NCI-H1436 (cell line): ENCODE data around the gene CNN3.

ENCODE experiments used
- DNase-seq: peaks from one replicate; lab custom pipeline; 2025; lab: John Stamatoyannopoulos, UW

CNN3 gene

DNA sequence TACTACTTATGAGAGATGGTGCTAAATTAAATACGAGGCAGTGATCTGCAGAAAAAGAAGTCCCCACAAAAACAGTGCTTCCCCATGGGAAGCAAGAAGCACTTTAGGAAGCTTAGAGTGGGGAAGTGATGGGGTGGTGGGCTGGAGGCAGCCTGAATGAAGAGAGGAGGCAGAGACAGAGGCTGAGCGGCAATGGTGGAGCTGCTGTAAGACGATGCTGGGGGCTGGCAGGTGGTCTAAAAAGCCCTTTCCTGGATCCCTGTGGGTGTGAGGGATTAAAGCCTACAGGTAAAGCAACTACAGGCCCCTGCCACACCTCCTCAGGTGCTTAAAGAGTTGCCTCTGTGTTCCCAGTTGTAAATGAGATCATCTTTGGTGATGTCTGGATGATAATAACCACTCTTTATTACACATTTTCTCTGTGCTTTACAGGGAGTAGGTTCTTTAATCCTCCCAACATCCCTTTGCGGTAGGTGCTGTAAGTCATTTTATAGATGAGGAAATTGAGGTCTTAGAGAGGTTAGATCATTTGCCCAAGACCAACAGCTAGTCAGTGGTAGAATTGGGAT, 39.2 kb downstream of the CNN3 start:
- no peak for DNase-seq

DNA sequence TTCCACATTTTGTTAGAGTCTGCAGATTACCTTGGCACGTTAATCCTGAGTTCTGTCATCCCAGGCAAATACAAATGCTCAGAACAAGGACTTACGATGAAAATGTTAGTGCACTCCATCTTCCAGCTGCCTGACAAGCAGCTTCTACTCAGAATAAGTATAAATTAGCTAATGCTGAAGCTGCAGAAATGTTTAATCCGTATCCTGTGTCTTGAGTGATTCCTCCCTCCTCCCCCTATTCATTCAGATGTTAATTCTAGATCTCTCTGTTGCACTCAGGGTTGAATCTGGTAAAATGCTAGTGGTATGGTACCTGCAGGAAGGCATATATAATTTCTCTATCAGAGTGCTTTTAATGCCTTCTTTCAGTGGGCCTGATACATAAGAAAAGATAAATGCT, 39.8 kb downstream of the CNN3 start:
- no peak for DNase-seq

DNA sequence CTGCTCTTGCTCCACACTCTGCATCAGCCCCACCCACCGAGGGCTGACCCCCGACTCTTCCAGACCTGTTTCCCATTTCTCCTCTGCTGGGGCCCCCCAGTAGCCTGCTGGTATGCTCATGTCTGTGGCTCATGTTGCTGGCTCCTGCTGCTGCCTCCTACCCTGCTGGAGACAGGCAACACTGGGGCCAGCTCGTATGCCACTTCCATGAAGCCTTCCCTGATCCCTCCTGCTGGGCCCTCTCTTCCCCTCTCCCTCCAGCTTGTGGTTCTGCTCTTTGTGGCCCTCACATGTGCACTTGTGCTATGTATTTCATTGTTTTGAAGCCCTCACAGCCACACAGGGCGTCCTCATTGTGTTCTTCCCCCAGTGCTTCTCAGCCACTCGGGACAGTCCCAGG, 40.5 kb downstream of the CNN3 start:
- DNase-seq: no peak

DNA sequence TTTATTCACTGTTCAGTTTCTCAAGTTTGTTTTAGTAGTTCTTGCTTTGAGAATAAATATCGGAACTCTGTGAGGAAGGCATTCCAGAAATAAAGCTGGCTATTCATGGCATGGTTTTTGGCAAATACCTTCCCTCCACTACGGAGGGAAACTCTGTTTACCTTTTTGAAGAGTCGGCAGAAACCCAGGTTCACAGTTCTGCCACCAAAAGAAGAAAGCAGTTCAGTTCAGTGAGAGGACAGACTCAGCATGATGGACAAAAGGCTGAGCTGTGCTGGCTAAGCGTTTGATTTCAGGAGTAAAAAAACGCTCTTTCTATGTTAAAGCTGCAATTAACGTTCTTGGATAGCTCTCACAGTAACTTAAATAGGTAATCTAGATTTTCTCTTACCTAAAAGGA, 42.4 kb downstream of the CNN3 start:
- DNase-seq: no peak

DNA sequence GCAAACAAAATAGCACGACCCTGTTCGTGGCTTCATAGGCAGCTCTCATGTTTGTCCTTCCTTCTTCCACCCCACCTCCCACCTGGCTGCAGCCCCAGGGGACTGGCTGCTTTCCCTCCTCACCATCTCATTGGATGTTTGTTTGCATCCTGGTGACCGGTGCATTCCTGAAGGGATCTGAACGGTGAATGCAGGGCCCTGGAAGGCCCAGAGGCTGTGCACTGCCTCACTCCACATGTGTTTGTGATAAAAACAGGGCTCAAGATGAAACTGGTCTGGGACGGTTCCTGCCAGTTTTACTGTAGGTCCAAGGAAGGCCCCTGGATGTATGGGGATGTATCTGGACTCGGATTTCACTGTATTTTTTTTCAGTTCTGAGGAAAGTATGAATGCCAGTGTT, 42.8 kb downstream of the CNN3 start:
- DNase-seq: no peak

DNA sequence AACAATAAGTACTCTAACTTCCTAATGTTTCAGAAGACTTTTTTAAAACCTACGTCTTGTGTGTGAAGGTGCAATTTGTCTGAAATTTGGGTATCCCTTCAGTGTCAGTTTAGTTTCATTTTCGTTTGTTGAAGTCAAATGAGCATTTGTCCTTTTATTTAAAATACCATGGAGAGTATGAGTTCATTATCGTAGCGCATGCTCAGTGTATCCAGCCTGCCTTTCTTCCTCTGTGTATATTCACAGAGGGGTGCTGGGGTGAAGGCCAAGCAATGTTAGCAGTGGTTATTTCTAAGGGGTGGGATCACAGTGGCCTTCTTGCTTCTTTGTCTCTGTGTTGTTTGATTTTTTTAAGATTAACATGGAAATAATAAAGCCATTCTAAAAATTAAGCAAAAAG, 43.2 kb downstream of the CNN3 start:
- DNase-seq: no peak

DNA sequence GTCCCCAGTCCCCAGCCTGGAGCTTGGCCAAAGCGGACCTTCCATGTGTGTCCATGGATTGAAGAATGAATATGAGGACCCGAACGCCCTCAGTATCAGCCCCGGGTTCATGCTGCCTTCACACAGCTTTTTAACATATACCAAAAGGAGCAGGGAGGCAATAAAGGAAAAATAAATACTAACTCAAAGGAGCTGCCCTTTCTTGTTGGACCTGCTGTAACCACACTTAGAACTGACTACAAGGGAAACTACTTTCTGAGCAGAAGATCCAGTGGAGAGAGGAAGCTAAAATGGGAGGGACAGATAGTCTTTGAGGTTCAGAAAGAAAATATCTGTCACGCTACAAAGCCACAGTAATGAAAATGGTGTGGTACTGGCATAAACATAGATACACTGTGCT, 48.6 kb downstream of the CNN3 start:
- no peak for DNase-seq

DNA sequence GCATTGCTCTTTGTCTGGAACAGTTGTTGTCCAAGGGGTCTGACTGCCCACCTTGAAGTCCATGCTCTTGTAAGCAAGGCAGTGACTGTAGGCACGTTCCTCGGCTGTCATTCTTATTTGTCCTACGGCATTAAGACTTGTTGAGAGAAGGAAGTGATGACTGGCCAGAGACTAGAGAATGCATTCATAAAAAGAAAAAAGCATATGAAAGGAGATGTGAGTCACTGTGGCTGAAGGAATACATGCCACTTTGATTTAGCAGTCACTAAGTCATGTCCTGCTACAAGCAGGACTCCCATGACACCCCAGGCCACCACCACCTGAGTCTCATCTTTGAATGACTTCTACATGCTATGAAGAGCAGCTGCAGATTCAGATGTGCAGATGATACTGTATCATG, 50.5 kb downstream of the CNN3 start:
- DNase-seq: no peak

DNA sequence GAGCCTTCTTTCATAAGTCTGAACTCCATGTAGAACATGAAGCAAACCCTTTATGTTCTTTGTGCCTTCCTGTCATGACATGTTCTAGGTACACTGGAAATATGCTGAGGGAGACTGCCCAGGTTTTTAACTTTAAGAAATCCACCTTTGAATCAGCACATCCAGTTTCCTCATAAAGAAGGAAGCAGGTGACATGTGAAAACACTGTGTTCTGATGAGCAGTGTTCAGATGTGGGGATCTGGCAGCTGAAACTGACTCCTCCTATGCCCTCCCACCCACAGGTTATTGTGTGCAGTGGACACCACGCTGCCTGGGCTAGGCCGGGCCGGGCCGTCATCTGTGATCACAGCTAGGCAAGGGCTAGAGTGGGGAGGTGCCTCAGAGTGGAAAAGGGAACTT, 51.1 kb downstream of the CNN3 start:
- DNase-seq: no peak

DNA sequence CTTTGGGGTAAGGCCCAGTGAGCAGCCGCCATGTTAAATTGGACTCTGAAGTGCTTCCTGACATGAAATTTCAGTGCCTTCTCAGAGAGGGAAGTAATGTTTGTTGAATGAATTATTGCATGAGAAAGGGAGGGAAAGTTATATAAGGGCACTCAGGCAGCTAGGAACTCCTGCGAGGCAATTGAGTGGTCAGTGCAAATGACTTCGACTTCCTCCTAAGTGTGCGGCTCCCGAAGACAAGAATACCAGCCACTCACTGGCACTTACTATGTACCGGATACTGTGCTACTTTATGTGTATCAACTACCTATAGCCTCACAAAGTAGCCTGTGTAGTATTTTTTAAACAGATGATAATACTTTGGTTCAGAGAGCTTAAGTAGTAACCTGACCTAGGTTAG, 52.5 kb downstream of the CNN3 start:
- DNase-seq: no peak

DNA sequence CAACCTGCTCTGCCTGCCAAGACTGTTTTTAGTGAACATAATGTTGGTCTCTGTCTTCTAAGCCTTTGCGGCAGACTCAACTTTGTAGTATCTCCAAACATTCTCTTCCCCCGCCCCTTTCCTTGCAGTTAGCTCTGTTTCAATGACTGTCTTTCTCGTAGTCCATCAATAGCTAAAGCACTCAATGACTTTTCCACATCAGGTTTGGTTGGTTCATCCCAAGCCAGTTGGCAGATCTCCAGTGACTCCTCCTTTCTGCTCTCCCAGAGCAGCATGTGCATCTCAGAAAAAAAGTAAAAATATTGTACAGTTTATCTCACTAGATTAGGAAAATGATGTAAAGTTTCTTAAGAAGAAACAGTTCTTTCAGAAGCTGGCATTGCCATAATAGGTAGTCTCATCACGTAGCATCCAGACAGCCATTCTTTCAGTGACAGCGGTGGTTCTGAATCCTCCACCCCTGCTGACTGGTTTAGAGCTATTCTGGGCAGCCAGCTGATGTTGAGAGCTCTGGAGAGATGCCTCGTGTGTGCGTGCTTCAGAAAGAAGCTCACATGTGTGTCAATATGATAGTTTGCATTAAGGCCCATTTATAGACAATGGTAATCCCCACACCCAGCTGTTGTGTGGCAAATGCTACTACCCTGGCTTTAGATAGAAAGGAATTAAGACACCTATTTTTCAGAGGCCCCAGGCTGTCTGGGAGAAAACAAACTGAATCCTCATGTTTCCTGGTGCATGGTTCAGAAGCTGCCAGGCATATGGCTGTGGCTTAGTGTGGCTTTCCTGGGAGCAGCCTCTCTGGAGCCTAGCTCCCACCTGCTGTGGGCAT, 53.2 kb downstream of the CNN3 start:
- DNase-seq: no peak

DNA sequence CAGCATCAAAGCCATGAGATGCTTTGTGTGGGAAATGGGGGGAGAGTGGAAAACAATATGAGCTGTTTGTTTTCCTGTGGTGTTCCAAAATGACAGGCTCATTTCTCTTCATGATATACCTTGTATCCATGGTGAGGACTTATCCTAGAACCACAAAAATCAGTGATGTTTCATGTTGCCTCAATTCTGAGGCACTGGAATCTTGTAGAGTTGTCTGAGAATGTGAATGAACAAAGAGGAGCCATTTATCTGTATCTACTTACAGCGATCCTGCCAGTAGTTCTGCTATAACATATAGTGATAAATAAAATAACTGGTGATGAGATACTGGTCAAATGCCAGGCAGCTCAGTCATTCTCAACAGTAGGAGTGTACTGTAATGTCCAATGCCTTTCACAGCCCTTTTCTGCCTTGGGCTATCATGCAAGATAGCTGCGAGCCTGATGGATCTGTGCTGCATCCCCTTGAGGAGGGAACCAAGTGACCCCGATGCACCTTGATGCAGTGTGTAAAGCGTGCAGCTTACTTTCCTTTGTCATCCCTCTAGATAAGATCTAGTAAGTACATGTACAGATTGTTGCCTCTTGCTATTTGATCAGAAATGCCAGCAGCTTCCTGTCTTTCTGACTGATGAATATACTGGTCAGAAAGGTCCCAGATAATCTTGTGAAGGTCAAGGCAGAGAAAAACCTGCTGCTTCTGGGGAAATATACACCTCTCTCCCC, 54.0 kb downstream of the CNN3 start:
- no peak for DNase-seq

DNA sequence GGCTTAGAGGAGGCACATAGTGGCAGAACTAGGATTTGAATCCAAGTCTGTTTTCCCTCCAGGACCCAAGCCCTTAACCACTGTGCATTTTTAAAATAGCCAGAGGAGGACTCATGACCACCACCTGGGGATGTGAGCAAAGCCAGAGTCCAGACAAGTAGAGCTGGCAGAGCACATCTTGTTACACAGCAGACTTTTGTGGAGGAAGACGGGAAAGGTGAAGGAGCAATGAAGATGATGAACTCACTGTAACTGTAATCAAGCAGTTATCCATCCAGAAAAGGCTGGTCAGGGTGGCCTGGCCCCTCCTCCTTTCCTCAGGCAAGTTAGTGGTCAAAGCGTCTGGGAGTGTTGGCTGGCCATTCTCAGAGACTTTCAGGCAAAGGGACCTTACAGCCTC, 55.9 kb downstream of the CNN3 start:
- DNase-seq: no peak

DNA sequence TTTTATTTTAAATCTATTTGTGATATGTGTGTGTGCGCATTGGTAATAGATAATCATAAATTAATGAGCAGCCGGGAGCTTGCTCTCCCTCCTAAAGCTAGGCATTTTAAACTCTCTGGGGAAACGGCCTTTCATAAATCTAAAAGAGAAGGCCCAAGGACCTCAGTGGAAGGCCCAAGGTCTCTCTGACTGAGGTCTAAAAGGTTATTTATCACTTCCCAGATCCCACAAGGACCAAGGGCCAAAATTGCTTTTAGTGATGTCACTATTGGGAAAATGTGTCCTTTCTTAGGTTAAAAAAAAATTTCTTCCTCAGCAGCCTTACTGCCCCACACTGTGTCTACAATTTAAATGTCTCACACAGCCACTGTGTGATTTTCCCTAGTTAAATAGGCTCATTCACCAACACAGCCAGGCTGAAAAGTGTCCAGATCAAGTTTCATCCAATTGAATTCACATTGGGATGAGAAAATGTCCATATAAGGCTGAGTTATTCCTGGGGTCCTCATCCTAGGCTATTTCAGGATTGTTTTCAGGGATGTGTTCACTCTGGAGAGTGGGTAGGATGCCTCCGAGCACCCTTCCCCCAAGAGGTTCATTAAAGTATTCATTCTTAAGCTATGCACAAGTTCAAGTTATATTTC, 60.6 kb downstream of the CNN3 start:
- no peak for DNase-seq

DNA sequence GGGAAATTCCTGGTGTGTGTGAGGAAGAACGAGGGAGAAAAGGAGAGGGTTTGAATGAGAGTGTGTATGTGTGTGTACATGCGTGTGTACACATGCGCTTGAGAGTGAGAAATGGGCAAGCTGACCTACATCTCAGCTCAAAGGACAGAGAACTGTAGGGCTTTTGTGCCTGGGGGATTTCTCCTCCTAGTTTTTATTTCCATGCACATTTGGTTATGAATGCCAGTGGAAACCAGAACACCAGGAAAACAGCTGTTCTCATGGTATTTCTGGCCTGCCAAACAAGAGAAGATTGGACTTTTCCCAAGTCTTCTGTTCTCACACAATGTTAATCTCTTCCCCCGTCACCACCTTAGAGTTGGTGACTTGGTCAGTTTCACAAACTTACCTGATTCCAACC, 61.5 kb downstream of the CNN3 start:
- DNase-seq: no peak

DNA sequence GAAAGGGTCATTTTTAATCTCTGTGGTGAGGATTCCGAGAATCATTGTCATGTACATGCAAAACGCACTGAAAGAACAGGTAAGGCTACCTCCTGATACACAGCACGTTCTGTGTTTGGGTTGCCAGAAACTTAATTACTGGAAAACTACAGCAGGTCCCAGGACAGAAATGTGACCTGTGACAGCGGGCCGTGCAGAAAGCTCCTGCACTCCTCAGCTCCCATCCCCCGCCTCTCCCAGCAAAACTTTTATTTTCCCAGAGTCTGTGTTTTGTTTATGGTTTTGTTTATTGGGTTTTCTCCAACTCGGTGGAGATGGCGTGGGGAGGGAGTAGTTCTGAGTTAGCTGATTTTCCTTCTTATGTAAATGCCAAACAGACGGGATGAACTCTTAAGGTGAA, 62.1 kb downstream of the CNN3 start:
- no peak for DNase-seq

DNA sequence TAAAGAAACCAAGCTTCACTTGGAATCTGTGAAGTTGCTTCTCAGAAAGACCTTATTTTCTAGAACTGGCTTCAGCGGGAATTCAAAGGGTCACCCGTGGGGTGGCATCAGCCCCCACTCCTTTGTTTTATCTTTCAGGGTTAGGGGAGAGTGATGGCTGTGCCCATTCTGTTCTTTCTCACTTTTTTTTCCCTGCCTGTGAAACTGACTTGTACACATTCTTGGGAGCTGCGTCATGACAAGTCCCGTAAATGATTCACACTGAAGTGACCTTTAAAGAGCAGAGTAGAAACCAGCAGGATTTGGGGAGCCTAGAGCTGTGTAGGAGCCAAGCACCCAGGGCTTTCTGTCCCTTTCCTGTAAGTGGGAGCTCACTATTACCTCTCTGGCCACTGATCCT, 63.0 kb downstream of the CNN3 start:
- DNase-seq: no peak

DNA sequence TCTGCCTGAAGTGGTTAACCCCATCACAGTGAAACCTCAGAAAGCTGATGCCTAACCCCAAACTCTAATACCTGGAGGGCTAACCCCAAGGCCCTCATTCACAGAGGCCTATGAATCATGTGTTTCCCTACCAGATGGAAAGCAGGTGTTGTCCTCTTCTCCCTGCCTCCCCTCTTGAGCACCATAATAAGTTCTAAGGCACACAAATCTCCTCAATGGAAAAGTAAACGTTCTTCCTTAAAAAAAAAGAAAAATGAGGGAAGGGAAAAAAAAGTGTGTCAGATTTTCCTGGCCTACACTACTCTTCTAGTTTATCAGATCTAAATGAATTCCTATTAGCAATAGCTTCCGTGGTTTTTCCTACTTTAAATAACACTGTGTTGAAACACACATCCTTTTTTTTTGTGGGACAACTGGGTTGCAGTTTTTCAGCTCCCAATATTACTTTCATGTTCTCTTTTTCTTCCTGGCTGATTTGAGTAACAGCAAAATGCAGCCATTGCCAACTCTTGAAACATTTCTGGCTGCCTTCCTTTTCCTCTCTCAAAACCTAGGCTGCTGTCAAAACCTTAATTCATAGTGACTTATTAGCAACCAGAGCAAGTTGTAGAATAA, 63.5 kb downstream of the CNN3 start:
- DNase-seq: no peak

DNA sequence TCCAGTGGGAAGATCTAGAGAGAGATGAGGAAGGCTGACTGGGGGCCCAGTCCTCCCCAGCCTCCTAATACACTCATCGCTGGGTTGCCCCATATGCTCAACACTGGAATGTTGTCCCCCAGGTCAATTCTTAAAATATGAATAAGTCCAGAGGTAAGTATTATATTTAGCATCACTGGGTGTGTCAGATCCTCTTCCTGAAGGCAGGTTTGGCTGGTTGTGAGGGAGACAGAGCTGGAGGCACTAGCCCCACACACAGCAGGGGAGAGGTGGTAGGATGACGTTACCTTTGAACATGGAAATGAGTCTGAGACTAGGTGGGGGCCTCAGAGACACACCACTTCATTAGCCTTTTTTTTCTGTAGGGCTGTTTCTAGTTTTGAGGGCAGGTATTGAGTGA, 64.2 kb downstream of the CNN3 start:
- no peak for DNase-seq

DNA sequence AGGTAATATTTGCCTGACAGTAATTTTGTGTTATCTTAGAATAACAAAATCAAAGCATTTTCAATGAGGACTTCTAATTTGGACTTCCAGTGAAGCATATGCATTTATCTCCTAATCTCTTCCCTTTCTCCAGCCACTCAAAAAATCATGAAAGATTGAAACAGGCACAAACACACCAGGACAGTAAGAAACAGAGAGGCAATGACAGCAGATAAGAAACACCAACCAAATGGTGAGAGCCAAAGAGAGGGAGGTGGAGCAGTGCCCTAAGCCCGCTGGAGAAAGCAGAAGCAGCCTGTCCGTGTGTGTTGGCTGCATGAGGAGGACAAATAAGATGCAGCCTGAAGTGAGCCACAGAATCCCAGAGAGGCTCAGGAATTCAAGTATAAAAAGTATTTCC, 67.7 kb downstream of the CNN3 start:
- no peak for DNase-seq

DNA sequence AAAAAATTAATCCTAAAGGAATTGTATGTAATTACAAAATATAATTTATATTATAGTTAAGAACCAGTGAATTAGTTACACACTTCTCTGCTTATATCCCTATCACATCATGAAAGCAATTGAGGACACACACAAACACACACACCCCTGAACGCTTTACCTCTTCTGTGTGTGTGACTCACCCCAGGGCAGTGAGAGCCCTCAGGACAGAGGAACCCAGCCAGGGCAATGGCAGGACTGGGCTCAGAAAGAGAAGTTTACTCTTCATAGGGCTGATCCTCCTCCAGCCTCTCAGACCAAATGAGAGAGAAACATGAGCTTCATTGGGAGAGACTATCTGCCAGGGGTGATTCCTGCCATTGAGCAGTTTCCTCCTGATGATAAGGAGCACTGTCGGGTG, 68.6 kb downstream of the CNN3 start:
- DNase-seq: no peak

DNA sequence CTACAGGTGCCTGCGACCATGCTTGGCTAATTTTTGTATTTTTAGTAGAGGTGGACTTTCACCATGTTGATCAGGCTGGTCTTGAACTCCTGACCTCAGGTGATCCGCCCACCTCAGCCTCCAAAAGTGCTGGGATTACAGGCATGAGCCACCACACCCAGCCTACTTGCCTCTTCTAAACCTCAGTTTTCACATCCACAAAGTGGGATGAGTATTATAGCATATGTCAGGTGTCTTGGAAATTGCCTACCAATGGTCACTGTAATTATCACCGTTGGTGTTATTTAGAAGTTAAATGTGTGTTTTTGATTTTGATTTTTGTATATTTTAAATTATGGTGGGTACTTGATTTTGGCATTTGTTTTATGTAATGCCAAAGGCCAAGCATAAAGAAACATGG, 70.0 kb downstream of the CNN3 start:
- DNase-seq: no peak

DNA sequence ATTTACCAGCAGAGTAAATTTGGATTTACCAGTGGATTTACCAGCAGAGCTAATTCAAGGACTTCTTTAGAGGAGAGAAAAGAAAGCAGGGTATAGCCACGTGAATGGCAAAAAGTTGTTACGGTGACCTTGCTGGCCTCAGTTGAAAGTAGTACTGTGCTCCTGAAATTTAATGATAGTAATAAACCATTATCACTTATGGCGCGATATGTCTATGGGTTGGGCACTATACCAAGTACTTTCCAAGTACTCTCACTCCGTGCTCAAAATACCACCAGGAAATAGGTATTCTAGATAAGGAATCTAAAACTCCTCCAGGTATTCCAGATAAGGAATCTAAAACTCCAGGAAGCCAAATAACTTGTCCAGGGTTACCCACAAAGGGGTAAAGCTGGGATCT, 70.9 kb downstream of the CNN3 start:
- no peak for DNase-seq
